Esophagus muscularis mucosa (tissue), 4 donors: Measurements from ENCODE around the gene SKAP2. TPM values are rescaled to one million over a fixed set of nuclear protein-coding genes. Genes with fewer than 3 reads are reported as not detected.

Experiments
- DNase-seq: peaks from one replicate; pipeline ENCODE4 v3.0.0-alpha.2; 2017; ENCODE audit errors: extremely low spot score
- H3K27ac ChIP-seq, 4 donors: fragments of 200-600 bp; sonication (generic); replicated peaks in 1 of 4; 1 replicate in 3 of 4; 2 replicates in 1 of 4; pipeline ENCODE4 v1.5.1; 2016 to 2019; ENCODE audit warnings: mild to moderate bottlenecking in 1 of 4
- H3K27me3 ChIP-seq, 4 donors: fragments of 200-600 bp; sonication (generic); one replicate each; pipeline versions ENCODE4 v1.5.1 to v1.6.0; 2016 to 2019
- H3K36me3 ChIP-seq, 4 donors: fragments of 200-600 bp; sonication (generic); one replicate each; pipeline ENCODE4 v1.5.1; 2016 to 2019
- H3K4me1 ChIP-seq, 4 donors: fragments of 200-600 bp; sonication (generic); one replicate each; pipeline ENCODE4 v1.5.1; 2016 to 2019
- H3K4me3 ChIP-seq, 4 donors: fragments of 200-600 bp; sonication (generic); 1 replicate in 2 of 4; 2 replicates in 2 of 4; pipeline ENCODE4 v1.5.1; 2016 to 2019; ENCODE audit warnings: mild to moderate bottlenecking in 4 of 4, moderate library complexity in 1 of 4
- H3K9me3 ChIP-seq, 4 donors: fragments of 200-600 bp; sonication (generic); 1 replicate in 3 of 4; 2 replicates in 1 of 4; pipeline ENCODE4 v1.5.1; 2016 to 2019
- EP300 ChIP-seq: sonication (generic); formaldehyde crosslinking; IDR thresholded peaks from one replicate; pipeline ENCODE4 v1.6.1; 2017; ENCODE audit warnings: antibody characterized with exemption
- POLR2A ChIP-seq: fragments of 450-650 bp; IDR thresholded peaks from one replicate; pipeline ENCODE4 v1.6.1; 2017; ENCODE audit warnings: antibody characterized with exemption, moderate library complexity, mild to moderate bottlenecking, low read depth
- POLR2AphosphoS5 ChIP-seq, 2 donors: sonication (generic); formaldehyde crosslinking; IDR thresholded peaks; one replicate each; pipeline ENCODE4 v1.6.1; 2017; ENCODE audit warnings: antibody characterized with exemption in 2 of 2
- WGBS: methylation state at CpG from one replicate; pipeline ENCODE4 v1.1.5; 2018; 5-methylcytosine and 5-hydroxymethylcytosine counted together
- intact Hi-C: fragments of 100-400 bp; cut with DNase I; formaldehyde crosslinking; loops from one replicate; pipeline ENCODE4 v1.15.1; 2023
- total RNA-seq, 4 donors: library from RNA; depleted of rRNA; stranded (reverse); fragments of >200 nt; gene quantifications; one replicate each; pipeline versions ENCODE4 v1.1.0 to v1.2.1, GENCODE V29; 2016
- TF ChIP-seq, protein P1 (sequence below), 3 experiments: fragments of 200-600 bp in 2 of 3; fragments of 450-650 bp in 1 of 3; sonication (generic) in 2 of 3; IDR thresholded peaks; one replicate each; pipeline ENCODE4 v1.5.1; 2017 to 2019; ENCODE audit warnings: antibody characterized with exemption in 3 of 3, mild to moderate bottlenecking in 2 of 3, moderate library complexity in 1 of 3

Gene SKAP2
- total RNA-seq: 10 to 100 TPM; 44.2 to 47.1 (median 45.1) TPM

DNA sequence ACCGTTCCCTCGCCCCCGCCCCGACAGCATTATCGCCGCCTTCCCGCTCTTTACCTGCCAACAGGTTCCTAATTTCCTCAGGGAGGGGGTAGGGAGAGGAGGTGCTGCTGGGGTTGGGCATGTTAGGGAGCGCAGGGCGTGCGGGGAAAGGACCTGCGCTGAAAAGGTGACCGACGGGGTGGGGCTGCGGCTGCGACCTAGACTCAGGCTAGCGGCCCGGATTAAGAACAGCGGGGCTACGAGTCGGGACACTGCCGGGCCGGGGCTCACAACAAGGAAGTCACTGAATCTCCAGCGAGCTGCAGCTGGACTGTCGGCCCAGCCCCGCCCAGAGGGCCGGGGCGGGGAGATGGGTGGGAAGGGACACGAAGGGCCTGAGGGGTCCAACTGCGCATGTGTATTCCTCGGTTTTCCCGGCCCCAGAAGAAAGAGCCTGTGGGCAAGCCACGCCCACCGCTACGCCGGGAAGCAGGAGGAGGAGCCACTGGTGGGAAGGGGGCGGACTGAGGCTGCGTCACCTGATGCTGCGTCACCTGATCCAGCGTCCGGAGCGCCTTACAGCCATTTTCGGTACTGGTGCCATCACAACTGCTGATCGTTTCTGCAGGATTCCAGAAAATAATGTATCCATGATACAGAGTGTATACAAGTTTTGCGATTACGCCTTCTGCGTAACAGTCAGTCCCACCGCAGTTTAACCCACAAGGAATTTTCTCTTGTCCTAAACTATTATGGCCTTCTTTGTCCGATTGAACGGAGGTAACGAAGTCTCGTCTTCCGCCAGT is at the start of gene SKAP2:
TSS of gene SKAP2 (minus strand) at position 282 of the 785 bp plus-strand sequence. CDS start at position 121, 161 bp downstream.
- Histone ChIP-seq H3K36me3 (no peaks in the 10 kb centered on the region), H3K27me3 (peaks cover 0 to 4% (median 0%) of the 10 kb centered on the region in 4 donors), H3K4me1 (peaks cover 5 to 38% (median 31%) of the 10 kb centered on the region in 4 donors), H3K27ac (peak within 1 kb of the TSS; percentile 93 to 97 (median 96)), H3K9me3 (no peaks in the 10 kb centered on the region), H3K4me3 (peak within 1 kb of the TSS; percentile 68 to 89 (median 81))
- intact Hi-C loops: loop anchor here (5.0 kb wide), 2 partner anchors 662 to 1007 kb away; partner anchors contain the start of genes CBX3 and HNRNPA2B1
- peak; percentile 100 for DNase-seq
- 1% methylated on average over 43 of the region's 52 CpGs for WGBS
- TF ChIP-seq, protein P1, sequence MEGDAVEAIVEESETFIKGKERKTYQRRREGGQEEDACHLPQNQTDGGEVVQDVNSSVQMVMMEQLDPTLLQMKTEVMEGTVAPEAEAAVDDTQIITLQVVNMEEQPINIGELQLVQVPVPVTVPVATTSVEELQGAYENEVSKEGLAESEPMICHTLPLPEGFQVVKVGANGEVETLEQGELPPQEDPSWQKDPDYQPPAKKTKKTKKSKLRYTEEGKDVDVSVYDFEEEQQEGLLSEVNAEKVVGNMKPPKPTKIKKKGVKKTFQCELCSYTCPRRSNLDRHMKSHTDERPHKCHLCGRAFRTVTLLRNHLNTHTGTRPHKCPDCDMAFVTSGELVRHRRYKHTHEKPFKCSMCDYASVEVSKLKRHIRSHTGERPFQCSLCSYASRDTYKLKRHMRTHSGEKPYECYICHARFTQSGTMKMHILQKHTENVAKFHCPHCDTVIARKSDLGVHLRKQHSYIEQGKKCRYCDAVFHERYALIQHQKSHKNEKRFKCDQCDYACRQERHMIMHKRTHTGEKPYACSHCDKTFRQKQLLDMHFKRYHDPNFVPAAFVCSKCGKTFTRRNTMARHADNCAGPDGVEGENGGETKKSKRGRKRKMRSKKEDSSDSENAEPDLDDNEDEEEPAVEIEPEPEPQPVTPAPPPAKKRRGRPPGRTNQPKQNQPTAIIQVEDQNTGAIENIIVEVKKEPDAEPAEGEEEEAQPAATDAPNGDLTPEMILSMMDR (IDR thresholded peaks at IDR 0.05): peak in 1 of 3 experiments; percentile 8
- TF ChIP-seq EP300 (no peak), POLR2A (peak; percentile 79), POLR2AphosphoS5 (IDR thresholded peaks at IDR 0.05) (peak; percentile 98)

DNA sequence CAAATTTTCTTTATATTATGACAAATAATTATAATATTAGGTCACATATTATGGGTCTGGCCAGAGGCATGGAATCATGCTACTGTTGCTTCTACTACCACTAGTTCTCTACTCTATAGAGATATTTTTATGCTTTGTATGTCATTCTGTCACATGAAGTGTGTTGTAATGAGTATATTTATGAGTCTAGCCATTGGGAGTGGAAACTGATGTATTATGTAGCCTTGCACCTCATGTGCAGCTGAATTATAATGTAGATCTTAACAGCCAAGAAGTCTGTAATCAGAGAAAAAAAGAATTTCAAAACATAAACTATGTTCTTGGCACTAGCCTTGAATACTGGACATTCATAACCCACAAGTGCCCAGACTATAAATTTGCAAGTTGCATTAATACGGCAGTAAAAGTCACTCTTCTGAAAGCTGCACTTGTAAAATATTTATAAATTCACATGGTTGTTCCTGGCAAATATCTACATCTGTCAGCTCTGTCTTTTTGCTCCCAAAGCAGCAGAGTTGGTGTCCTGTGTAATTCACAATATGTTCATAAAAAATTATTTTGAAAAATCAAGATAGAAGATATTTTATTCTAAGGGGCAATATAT is 48.6 kb upstream of the SKAP2 start:
- Histone ChIP-seq H3K27me3 (no peaks in the 10 kb centered on the region), H3K36me3 (no peaks in the 10 kb centered on the region), H3K9me3 (no peaks in the 10 kb centered on the region), H3K4me1 (peaks cover 0 to 19% (median 10%) of the 10 kb centered on the region in 4 donors), H3K4me3 (no peak overlapping the region), H3K27ac (no peak overlapping the region)
- intact Hi-C loops: no loop called here
- 21% methylated on average over 1 of the region's 1 CpG for WGBS
- TF ChIP-seq, protein P1 (IDR thresholded peaks at IDR 0.05): no peak
- no peak for TF ChIP-seq EP300
- TF ChIP-seq POLR2A: no peak
- TF ChIP-seq POLR2AphosphoS5 (IDR thresholded peaks at IDR 0.05): no peak
- DNase-seq: no peak

- intact Hi-C loops: no loop called here
These were observed 47.9 kb upstream of the SKAP2 start for GRCh38 chr7:26912338-26912737.

DNA sequence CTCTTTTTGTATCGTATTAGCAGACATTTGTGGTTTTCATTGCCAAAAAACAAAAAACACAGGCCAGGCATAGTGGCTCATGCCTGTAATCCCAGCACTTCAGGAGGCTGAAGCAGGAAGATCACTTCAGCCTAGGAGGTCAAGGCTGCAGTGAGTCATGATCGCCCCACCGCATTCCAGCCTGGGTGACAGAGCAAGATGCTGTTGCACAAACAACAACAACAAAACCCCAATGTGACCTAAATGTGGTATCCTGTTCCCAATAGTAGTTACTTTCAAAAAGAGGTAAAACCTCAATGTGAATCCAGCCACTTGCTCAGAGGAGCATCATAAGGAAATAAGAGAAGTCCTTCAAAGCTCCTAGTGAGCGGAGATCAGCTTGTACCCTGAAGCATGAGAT is 45.8 kb upstream of the SKAP2 start:
- DNase-seq: no peak
- 83% methylated on average over 4 of the region's 4 CpGs for WGBS
- Histone ChIP-seq H3K27me3 (no peaks in the 10 kb centered on the region), H3K4me1 (peaks cover 0 to 15% (median 7%) of the 10 kb centered on the region in 4 donors), H3K4me3 (no peak overlapping the region), H3K9me3 (no peaks in the 10 kb centered on the region), H3K36me3 (no peaks in the 10 kb centered on the region), H3K27ac (no peak overlapping the region)
- TF ChIP-seq POLR2AphosphoS5 (IDR thresholded peaks at IDR 0.05): no peak
- TF ChIP-seq, protein P1 (IDR thresholded peaks at IDR 0.05): no peak
- TF ChIP-seq POLR2A: no peak
- intact Hi-C loops: no loop called here

More at GRCh38 chr7:26912338-26912737, 47.9 kb upstream of the SKAP2 start:
- TF ChIP-seq POLR2AphosphoS5 (IDR thresholded peaks at IDR 0.05): no peak
- TF ChIP-seq EP300: no peak
- TF ChIP-seq, protein P1 (IDR thresholded peaks at IDR 0.05): no peak
- no peak for TF ChIP-seq POLR2A
- Histone ChIP-seq H3K27ac (no peak overlapping the region), H3K4me1 (peaks cover 0 to 17% (median 10%) of the 10 kb centered on the region in 4 donors), H3K9me3 (no peaks in the 10 kb centered on the region), H3K4me3 (no peak overlapping the region), H3K36me3 (no peaks in the 10 kb centered on the region), H3K27me3 (no peaks in the 10 kb centered on the region)
- DNase-seq: no peak
